ENCODE data around the gene F2RL3.

F2RL3 gene

GRCh38 chr19:16895467-16896145 lies 6.8 kb downstream of the F2RL3 start:
- no peak for DNase-seq (ENCODE audit: low spot score)

- no peak for DNase-seq (ENCODE audit: low spot score)
Measured at GRCh38 chr19:16896146-16897028, 7.6 kb downstream of the F2RL3 start.

GRCh38 chr19:16897029-16897855 lies 8.4 kb downstream of the F2RL3 start:
- peak; percentile 39 for DNase-seq (ENCODE audit: low spot score)

GRCh38 chr19:16897856-16898161 lies 9.0 kb downstream of the F2RL3 start:
- DNase-seq (ENCODE audit: low spot score): no peak

GRCh38 chr19:16898361-16899015 lies 9.7 kb downstream of the F2RL3 start:
- DNase-seq (ENCODE audit: low spot score): no peak

- DNase-seq (ENCODE audit: low spot score): no peak
Measured at GRCh38 chr19:16899566-16900075, 10.8 kb downstream of the F2RL3 start.

- no peak for DNase-seq (ENCODE audit: low spot score)
Measured at GRCh38 chr19:16901491-16902175, 12.8 kb downstream of the F2RL3 start.

- no peak for DNase-seq (ENCODE audit: low spot score)
Measured at GRCh38 chr19:16902545-16902944, 13.7 kb downstream of the F2RL3 start.

GRCh38 chr19:16903347-16903746 lies 14.5 kb downstream of the F2RL3 start:
- DNase-seq (ENCODE audit: low spot score): no peak

- no peak for DNase-seq (ENCODE audit: low spot score)
Measured at GRCh38 chr19:16904599-16904998, 15.8 kb downstream of the F2RL3 start.

- no peak for DNase-seq (ENCODE audit: low spot score)
Measured at GRCh38 chr19:16908759-16909158, 20.0 kb downstream of the F2RL3 start.

GRCh38 chr19:16911046-16911445 lies 22.2 kb downstream of the F2RL3 start:
- no peak for DNase-seq (ENCODE audit: low spot score)

- DNase-seq (ENCODE audit: low spot score): no peak
Measured at GRCh38 chr19:16912780-16913179, 24.0 kb downstream of the F2RL3 start.

GRCh38 chr19:16914421-16914820 lies 25.6 kb downstream of the F2RL3 start:
- DNase-seq (ENCODE audit: low spot score): no peak

GRCh38 chr19:16915135-16915534 lies 26.3 kb downstream of the F2RL3 start:
- DNase-seq (ENCODE audit: low spot score): no peak

GRCh38 chr19:16915734-16916133 lies 26.9 kb downstream of the F2RL3 start:
- no peak for DNase-seq (ENCODE audit: low spot score)

- no peak for DNase-seq (ENCODE audit: low spot score)
Measured at GRCh38 chr19:16917401-16917800, 28.6 kb downstream of the F2RL3 start.

- DNase-seq (ENCODE audit: low spot score): no peak
Measured at GRCh38 chr19:16919496-16919895, 30.7 kb downstream of the F2RL3 start.

GRCh38 chr19:16920816-16921529 lies 32.2 kb downstream of the F2RL3 start:
- no peak for DNase-seq (ENCODE audit: low spot score)

- no peak for DNase-seq (ENCODE audit: low spot score)
Measured at GRCh38 chr19:16921766-16922591, 33.2 kb downstream of the F2RL3 start.
